Measurements from ENCODE around the gene MUSK.

Gene MUSK

GRCh38 chr9:110622368-110622767 lies 46.2 kb upstream of the MUSK start:
- no peaks in the 10 kb centered on the region for H3K4me1 ChIP-seq (ENCODE audit: insufficient read depth, low read length)
- H4K20me1 ChIP-seq (ENCODE audit: insufficient read depth, low read length), result no peaks in the 10 kb centered on the region
- H3K36me3 ChIP-seq (ENCODE audit: insufficient read depth, low read length), result no peaks in the 10 kb centered on the region
- no peak overlapping the region for H3K4me2 ChIP-seq (ENCODE audit: insufficient read depth, low read length)
- no peaks in the 10 kb centered on the region for H3K9me3 ChIP-seq (ENCODE audit: insufficient read depth, low read length, severe bottlenecking)
- H3K27me3 ChIP-seq (ENCODE audit: insufficient read depth, low read length, poor library complexity), result no peaks in the 10 kb centered on the region
- TF ChIP-seq EZH2 (IDR thresholded peaks at IDR 0.05; ENCODE audit: borderline replicate concordance, low read depth, low read length, severe bottlenecking) (no peak), CTCF (IDR thresholded peaks at IDR 0.05; ENCODE audit: borderline replicate concordance, extremely low read depth, low read length, poor library complexity, severe bottlenecking) (no peak)
- DNase-seq, result no peak
- no peak overlapping the region for H2AFZ ChIP-seq (ENCODE audit: low read depth, low read length)
- no peaks in the 10 kb centered on the region for H3K79me2 ChIP-seq (ENCODE audit: insufficient read depth, low read length)
- H3K27ac ChIP-seq (ENCODE audit: low read length), result no peak overlapping the region
- no peak overlapping the region for H3K9ac ChIP-seq (ENCODE audit: low read depth, low read length)
- ATAC-seq (ENCODE audit: insufficient read depth, low read depth), result no peak
- no peak overlapping the region for H3K4me3 ChIP-seq (ENCODE audit: low read depth in 1 of 2, low read length in 2 of 2)

DNA sequence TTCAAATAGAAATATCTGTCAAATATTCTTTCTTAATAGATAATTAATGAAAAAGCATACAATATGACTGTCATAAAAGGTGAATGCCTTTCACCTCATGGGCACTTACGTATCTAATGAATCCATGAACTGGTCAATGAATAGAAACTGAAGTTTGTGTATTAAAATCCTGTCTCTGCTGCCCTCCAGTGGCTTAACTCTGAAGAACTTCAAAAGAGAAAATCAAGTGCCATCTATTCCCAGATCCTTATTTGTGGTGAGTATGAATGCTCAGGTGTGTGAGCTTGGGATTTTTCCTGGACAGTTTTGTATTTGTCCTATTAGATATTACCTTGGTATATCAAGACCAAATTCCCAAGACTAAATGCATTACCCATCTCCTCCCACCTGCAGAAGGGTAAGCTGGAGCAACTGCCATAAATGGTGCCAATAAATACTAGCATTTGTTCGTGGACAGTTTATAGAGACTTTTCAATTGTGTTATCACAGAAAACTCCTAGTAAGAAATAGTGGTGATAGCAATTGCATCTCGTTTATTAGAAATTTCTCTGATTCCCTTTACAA lies 45.0 kb upstream of the MUSK start:
- no peak overlapping the region for H3K27ac ChIP-seq (ENCODE audit: low read length)
- no peaks in the 10 kb centered on the region for H3K27me3 ChIP-seq (ENCODE audit: insufficient read depth, low read length, poor library complexity)
- H2AFZ ChIP-seq (ENCODE audit: low read depth, low read length), result no peak overlapping the region
- TF ChIP-seq EZH2 (IDR thresholded peaks at IDR 0.05; ENCODE audit: borderline replicate concordance, low read depth, low read length, severe bottlenecking), result no peak
- TF ChIP-seq CTCF (IDR thresholded peaks at IDR 0.05; ENCODE audit: borderline replicate concordance, extremely low read depth, low read length, poor library complexity, severe bottlenecking), result peak; percentile 67
- H3K4me1 ChIP-seq (ENCODE audit: insufficient read depth, low read length), result no peaks in the 10 kb centered on the region
- no peak overlapping the region for H3K9ac ChIP-seq (ENCODE audit: low read depth, low read length)
- H3K9me3 ChIP-seq (ENCODE audit: insufficient read depth, low read length, severe bottlenecking), result no peaks in the 10 kb centered on the region
- H3K4me2 ChIP-seq (ENCODE audit: insufficient read depth, low read length), result no peak overlapping the region
- ATAC-seq (ENCODE audit: insufficient read depth, low read depth) (0 out of 3 replicates have a peak, but pooled peaks have one; percentile 40), DNase-seq (peak; percentile 21)
- H3K36me3 ChIP-seq (ENCODE audit: insufficient read depth, low read length), result no peaks in the 10 kb centered on the region
- H3K79me2 ChIP-seq (ENCODE audit: insufficient read depth, low read length), result no peaks in the 10 kb centered on the region
- no peak overlapping the region for H3K4me3 ChIP-seq (ENCODE audit: low read depth in 1 of 2, low read length in 2 of 2)
- H4K20me1 ChIP-seq (ENCODE audit: insufficient read depth, low read length), result no peaks in the 10 kb centered on the region

GRCh38 chr9:110626101-110626829 lies 42.3 kb upstream of the MUSK start:
- Histone ChIP-seq H3K9ac (ENCODE audit: low read depth, low read length) (no peak overlapping the region), H3K4me3 (ENCODE audit: low read depth in 1 of 2, low read length in 2 of 2) (no peak overlapping the region), H3K36me3 (ENCODE audit: insufficient read depth, low read length) (no peaks in the 10 kb centered on the region), H3K4me2 (ENCODE audit: insufficient read depth, low read length) (no peak overlapping the region), H3K27me3 (ENCODE audit: insufficient read depth, low read length, poor library complexity) (no peaks in the 10 kb centered on the region), H2AFZ (ENCODE audit: low read depth, low read length) (no peak overlapping the region), H3K79me2 (ENCODE audit: insufficient read depth, low read length) (no peaks in the 10 kb centered on the region), H3K27ac (ENCODE audit: low read length) (no peak overlapping the region), H3K9me3 (ENCODE audit: insufficient read depth, low read length, severe bottlenecking) (no peaks in the 10 kb centered on the region), H4K20me1 (ENCODE audit: insufficient read depth, low read length) (no peaks in the 10 kb centered on the region), H3K4me1 (ENCODE audit: insufficient read depth, low read length) (no peaks in the 10 kb centered on the region)
- ATAC-seq (ENCODE audit: insufficient read depth, low read depth) (no peak), DNase-seq (no peak)
- TF ChIP-seq CTCF (IDR thresholded peaks at IDR 0.05; ENCODE audit: borderline replicate concordance, extremely low read depth, low read length, poor library complexity, severe bottlenecking) (no peak), EZH2 (IDR thresholded peaks at IDR 0.05; ENCODE audit: borderline replicate concordance, low read depth, low read length, severe bottlenecking) (no peak)
